Tibial nerve (tissue), 3 donors: ENCODE data around the gene FKTN.

Source experiments
- CTCF ChIP-seq, 5 experiments: fragments of 200-600 bp in 3 of 5; fragments of 450-650 bp in 2 of 5; sonication (generic) in 3 of 5; IDR thresholded peaks; one replicate each; pipeline ENCODE4 v1.5.1; 2016 to 2019; ENCODE audit warnings: antibody characterized with exemption in 5 of 5, mild to moderate bottlenecking in 3 of 5, moderate library complexity in 2 of 5
- POLR2A ChIP-seq, 2 donors: fragments of 450-650 bp; IDR thresholded peaks; one replicate each; pipeline ENCODE4 v1.6.1; 2017; ENCODE audit warnings: antibody characterized with exemption in 2 of 2, mild to moderate bottlenecking in 2 of 2, moderate library complexity in 2 of 2

DNA sequence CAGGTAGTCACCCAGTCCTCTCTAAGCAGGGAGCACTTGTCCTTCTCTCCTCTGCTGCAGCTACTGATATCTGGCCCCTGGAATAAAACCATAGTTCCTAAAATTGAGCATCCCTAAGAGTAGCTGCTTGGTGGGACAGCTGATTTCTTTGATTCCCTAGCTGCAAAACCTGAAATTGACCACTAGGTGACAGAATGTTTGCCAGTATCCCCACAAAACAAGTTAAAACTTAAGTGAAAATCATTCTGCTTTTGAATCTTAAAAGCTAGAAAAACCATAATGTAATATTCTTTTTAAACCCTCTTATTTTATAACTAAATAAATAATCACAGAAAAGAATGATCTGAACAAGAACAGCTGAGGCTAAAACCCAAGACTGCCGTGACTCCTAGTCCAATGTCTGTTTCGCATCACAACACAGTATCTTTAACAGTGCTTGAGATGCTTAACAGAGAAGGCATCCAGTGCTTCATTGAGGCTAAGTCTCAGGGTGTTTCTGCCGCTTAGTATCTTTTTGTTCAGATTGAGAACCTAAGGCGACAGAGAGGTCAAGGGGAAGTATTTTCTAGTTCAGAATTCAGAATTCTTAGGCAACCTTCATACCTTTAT lies 80.0 kb downstream of the FKTN start:
- TF ChIP-seq POLR2A (IDR thresholded peaks at IDR 0.05) (no peak), CTCF (IDR thresholded peaks at IDR 0.05) (peak in 1 of 5 experiments; percentile 10)
